Ascending aorta (tissue), 2 donors: ENCODE measurements around the gene CFAP54. TPM values are rescaled to one million over a fixed set of nuclear protein-coding genes. Genes with fewer than 3 reads are reported as not detected.

Experiments
- DNase-seq, 2 donors: peaks; one replicate each; pipeline ENCODE4 v3.0.0-alpha.2; 2019; ENCODE audit warnings: low spot score in 2 of 2
- H3K27ac ChIP-seq, 2 donors: fragments of 200-600 bp; sonication (generic); one replicate each; pipeline ENCODE4 v1.5.1; 2016 to 2017; ENCODE audit warnings: mild to moderate bottlenecking in 1 of 2
- H3K27me3 ChIP-seq: fragments of 200-600 bp; sonication (generic); one replicate; pipeline ENCODE4 v1.5.1; 2017
- H3K36me3 ChIP-seq, 2 donors: fragments of 200-600 bp; sonication (generic); one replicate each; pipeline ENCODE4 v1.5.1; 2016
- H3K4me1 ChIP-seq, 2 donors: fragments of 200-600 bp; sonication (generic); one replicate each; pipeline ENCODE4 v1.5.1; 2016 to 2017; ENCODE audit warnings: mild to moderate bottlenecking in 1 of 2
- H3K4me3 ChIP-seq, 2 donors: fragments of 200-600 bp; sonication (generic); one replicate each; pipeline ENCODE4 v1.5.1; 2016 to 2017; ENCODE audit warnings: mild to moderate bottlenecking in 1 of 2
- H3K9me3 ChIP-seq, 2 donors: fragments of 200-600 bp; sonication (generic); one replicate each; pipeline ENCODE4 v1.5.1; 2016
- CTCF ChIP-seq, 3 experiments: fragments of 200-600 bp in 2 of 3; fragments of 450-650 bp in 1 of 3; sonication (generic) in 2 of 3; IDR thresholded peaks; one replicate each; pipeline ENCODE4 v1.5.1; 2016 to 2019; ENCODE audit warnings: antibody characterized with exemption in 3 of 3, mild to moderate bottlenecking in 1 of 3, moderate library complexity in 1 of 3
- intact Hi-C: fragments of 100-400 bp; cut with DNase I; formaldehyde crosslinking; loops from one replicate; pipeline ENCODE4 v1.15.1; 2023
- total RNA-seq: library from RNA; depleted of rRNA; stranded (reverse); fragments of >200 nt; gene quantifications from one replicate; pipeline ENCODE4 v1.1.0, GENCODE V29; 2016

The CFAP54 gene
- total RNA-seq, 1 donor from 2014 or later: not detected

- Histone ChIP-seq H3K36me3 (no peaks in the 10 kb centered on the region), H3K9me3 (no peaks in the 10 kb centered on the region), H3K4me3 (no peak overlapping the region), H3K27ac (no peak overlapping the region), H3K27me3 (no peaks in the 10 kb centered on the region), H3K4me1 (no peaks in the 10 kb centered on the region)
- intact Hi-C loops: no loop called here
- DNase-seq: no peak
- no peak for TF ChIP-seq CTCF (IDR thresholded peaks at IDR 0.05)
These were observed 400.0 kb downstream of the CFAP54 start for GRCh38 chr12:96889273-96889933.

GRCh38 chr12:96890331-96890730, 401.0 kb downstream of the CFAP54 start:
- no peaks in the 10 kb centered on the region for H3K4me1 ChIP-seq
- H3K27ac ChIP-seq: no peak overlapping the region
- no peaks in the 10 kb centered on the region for H3K9me3 ChIP-seq
- DNase-seq: no peak
- intact Hi-C loops: no loop called here
- TF ChIP-seq CTCF (IDR thresholded peaks at IDR 0.05): no peak
- no peak overlapping the region for H3K4me3 ChIP-seq
- no peaks in the 10 kb centered on the region for H3K36me3 ChIP-seq
- H3K27me3 ChIP-seq: no peaks in the 10 kb centered on the region

GRCh38 chr12:96892104-96892503, 402.7 kb downstream of the CFAP54 start:
- H3K4me3 ChIP-seq: no peak overlapping the region
- H3K9me3 ChIP-seq: no peaks in the 10 kb centered on the region
- H3K27ac ChIP-seq: no peak overlapping the region
- DNase-seq: no peak
- H3K36me3 ChIP-seq: no peaks in the 10 kb centered on the region
- no peaks in the 10 kb centered on the region for H3K4me1 ChIP-seq
- no peaks in the 10 kb centered on the region for H3K27me3 ChIP-seq
- intact Hi-C loops: no loop called here
- TF ChIP-seq CTCF (IDR thresholded peaks at IDR 0.05): no peak

- no peak overlapping the region for H3K27ac ChIP-seq
- no peak for DNase-seq
- H3K4me3 ChIP-seq: no peak overlapping the region
- H3K4me1 ChIP-seq: no peaks in the 10 kb centered on the region
- intact Hi-C loops: no loop called here
- no peaks in the 10 kb centered on the region for H3K27me3 ChIP-seq
- no peaks in the 10 kb centered on the region for H3K36me3 ChIP-seq
- no peak for TF ChIP-seq CTCF (IDR thresholded peaks at IDR 0.05)
- H3K9me3 ChIP-seq: no peaks in the 10 kb centered on the region
These were observed 408.0 kb downstream of the CFAP54 start for GRCh38 chr12:96897421-96897820.

GRCh38 chr12:96901175-96901574, 411.8 kb downstream of the CFAP54 start:
- no peak for TF ChIP-seq CTCF (IDR thresholded peaks at IDR 0.05)
- no peaks in the 10 kb centered on the region for H3K4me1 ChIP-seq

More at GRCh38 chr12:96901175-96901574, 411.8 kb downstream of the CFAP54 start:
- DNase-seq: no peak
- H3K4me3 ChIP-seq: no peak overlapping the region
- intact Hi-C loops: loop anchor here (10.0 kb wide), 1 partner anchor 1614 kb away; the partner anchor contains the start of gene TMPO
- no peaks in the 10 kb centered on the region for H3K36me3 ChIP-seq
- no peaks in the 10 kb centered on the region for H3K27me3 ChIP-seq
- H3K27ac ChIP-seq: no peak overlapping the region
- H3K9me3 ChIP-seq: no peaks in the 10 kb centered on the region
